ENCODE measurements around the gene VIPR2.

DNA sequence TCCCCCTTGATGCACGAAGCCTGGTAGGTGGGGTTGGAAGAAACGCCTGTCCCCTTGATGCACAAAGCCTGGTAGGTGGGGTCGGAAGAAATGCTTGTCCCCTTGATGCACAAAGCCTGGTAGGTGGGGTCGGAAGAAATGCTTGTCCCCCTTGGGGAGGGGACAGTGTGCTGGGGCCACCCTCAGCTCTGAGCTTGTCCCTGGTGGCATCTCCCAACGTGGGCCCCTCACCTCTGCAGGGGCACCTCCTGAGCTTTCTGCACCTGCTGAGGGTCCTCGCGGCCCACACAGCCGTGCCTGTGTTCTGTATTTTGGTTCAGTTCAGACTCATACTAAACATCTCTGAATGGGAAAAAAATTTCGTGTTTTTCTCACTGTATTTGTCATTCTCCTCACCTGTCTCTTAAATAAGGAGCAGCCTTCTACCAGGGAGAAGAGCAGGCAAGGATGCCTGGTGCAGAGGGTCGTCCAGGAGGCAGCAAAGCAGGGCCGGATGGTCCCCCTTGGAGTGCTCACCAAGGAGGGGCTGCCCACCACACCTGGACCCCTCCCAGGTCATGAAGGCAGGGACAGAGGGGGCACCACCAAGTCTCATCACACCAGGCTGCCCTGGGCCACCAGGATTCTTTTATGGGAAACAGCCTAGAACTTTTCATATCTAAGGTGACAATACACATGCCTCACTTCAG is 24.7 kb downstream of the VIPR2 start:
- TF ChIP-seq, protein P1, sequence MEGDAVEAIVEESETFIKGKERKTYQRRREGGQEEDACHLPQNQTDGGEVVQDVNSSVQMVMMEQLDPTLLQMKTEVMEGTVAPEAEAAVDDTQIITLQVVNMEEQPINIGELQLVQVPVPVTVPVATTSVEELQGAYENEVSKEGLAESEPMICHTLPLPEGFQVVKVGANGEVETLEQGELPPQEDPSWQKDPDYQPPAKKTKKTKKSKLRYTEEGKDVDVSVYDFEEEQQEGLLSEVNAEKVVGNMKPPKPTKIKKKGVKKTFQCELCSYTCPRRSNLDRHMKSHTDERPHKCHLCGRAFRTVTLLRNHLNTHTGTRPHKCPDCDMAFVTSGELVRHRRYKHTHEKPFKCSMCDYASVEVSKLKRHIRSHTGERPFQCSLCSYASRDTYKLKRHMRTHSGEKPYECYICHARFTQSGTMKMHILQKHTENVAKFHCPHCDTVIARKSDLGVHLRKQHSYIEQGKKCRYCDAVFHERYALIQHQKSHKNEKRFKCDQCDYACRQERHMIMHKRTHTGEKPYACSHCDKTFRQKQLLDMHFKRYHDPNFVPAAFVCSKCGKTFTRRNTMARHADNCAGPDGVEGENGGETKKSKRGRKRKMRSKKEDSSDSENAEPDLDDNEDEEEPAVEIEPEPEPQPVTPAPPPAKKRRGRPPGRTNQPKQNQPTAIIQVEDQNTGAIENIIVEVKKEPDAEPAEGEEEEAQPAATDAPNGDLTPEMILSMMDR (IDR thresholded peaks at IDR 0.05; ENCODE audit: low read length): no peak
- TF ChIP-seq EZH2phosphoT487 (IDR thresholded peaks at IDR 0.05; ENCODE audit: low read length): no peak

Data from MM.1S (cell line).